ENCODE data around the gene RADIL.
A peak's percentile ranks its signal among the peaks of the same experiment; 100 is the strongest.

The RADIL gene

GRCh38 chr7:4849390-4849789 lies 34.1 kb downstream of the RADIL start:
- DNase-seq, result peak; percentile 25

GRCh38 chr7:4845740-4846142 lies 37.8 kb downstream of the RADIL start:
- no peak for DNase-seq

DNA sequence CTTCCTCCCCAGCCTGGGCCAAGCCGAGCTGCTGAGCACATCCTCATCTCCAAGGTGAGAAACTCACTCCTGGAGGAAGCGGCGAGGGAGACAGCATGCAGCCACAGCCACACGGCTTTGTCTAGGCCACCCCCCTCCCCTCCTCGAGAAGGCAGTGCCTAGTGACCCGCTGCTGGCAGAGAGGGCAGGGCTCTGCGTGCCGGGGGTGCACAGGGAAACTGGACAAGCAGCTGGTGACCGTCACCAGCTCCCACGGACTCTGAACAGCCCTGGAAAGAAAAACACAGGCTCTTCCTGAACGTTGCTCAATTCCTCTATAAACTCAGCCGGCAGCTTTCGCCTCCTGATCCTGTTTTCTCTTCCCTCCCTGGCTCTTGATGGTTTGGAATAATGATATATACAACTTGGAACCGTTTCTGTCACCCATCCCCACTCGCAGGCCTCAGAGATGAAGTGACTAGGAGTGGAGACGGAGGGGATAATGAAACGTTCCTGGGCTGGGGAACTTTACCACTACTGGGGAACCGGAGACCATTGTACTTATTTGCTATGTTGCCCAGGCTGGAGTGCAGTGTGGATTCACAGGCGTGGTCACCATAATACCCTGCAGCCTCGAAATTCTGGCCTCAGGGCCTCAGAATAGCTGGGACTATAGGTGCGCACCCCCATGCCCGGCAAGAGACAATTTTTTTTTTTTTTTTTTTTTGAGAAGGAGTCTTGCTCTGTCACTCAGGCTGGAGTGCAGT lies 41.0 kb downstream of the RADIL start:
- no peak for DNase-seq

DNA sequence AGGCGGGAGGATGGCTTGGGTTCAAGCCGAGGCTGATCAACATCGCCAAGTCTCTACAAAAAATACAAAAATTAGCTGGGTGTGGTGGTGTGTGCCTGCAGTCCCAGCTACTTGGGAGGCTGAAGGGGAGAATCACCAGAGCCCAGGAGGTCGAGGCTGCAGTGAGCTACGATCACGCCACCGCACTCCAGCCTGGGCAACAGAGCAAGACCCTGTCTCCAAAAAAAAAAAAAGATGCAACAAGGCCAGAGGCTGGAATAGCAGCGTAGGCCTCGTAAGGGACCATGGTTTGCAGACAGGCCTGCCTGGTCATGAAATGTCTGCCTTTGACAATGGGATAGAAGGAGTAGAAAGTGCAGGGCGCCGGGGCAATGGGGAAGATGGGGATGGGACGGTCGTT lies 41.7 kb downstream of the RADIL start:
- no peak for DNase-seq

DNA sequence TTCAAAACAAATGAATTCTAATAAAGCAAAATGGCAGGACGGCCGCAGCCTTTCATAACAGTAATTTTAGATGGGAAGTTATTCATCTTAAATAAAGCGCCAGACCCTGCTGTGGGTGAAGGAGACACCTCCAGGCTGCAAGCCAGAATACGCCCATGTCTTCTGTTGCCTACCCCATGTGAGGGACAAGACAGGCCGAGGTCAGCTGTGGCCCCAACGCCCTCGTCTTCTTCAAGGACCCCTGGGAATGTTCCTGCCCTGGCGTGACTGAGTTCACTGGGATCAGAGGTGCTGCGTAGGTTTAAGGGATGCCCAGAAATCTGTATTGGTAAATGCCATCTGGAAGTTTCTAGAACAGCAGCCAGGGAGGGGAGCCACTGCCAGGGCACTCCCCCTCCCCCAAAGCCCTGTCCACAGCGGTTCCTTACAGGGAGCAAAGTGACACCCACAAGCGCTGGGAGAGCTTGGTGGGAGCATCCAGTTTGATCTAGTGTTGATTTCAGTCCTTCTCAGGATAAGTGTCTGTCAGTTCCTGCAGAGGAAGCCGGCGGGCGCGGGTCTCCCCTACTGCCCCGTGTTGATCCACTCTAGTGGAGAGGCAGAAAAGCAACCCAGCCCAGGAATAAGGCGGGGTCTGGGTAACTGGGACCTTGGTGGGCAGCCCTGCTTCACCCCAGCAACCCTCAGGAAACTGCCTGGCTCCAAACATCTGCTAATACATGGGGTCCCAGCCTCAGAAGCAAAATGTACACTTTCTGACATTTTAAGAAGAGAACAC lies 42.3 kb downstream of the RADIL start:
- no peak for DNase-seq

DNA sequence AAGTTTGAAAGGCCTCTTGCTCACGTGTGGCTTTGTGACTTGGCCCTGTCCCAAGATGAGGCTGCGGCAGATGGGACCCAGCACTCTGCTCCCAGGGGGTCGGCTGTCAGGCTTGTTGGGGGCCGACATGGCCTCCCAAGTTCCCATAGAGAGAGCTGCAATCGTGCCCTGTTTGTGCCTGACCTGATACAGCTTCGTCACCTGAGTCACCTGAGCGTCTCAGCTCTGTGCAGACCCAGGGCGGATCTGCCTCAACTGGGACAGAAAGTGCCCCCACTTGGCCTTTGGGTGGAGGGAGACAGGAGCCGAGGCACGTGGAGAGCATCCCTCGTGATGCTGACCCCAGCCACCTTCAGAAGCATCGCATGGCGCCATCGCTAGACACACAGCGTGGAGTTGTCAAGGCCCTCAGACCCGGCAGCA lies 43.4 kb downstream of the RADIL start:
- DNase-seq, result no peak

- no peak for DNase-seq
Observed at GRCh38 chr7:4838626-4839334, 44.7 kb downstream of the RADIL start.

DNA sequence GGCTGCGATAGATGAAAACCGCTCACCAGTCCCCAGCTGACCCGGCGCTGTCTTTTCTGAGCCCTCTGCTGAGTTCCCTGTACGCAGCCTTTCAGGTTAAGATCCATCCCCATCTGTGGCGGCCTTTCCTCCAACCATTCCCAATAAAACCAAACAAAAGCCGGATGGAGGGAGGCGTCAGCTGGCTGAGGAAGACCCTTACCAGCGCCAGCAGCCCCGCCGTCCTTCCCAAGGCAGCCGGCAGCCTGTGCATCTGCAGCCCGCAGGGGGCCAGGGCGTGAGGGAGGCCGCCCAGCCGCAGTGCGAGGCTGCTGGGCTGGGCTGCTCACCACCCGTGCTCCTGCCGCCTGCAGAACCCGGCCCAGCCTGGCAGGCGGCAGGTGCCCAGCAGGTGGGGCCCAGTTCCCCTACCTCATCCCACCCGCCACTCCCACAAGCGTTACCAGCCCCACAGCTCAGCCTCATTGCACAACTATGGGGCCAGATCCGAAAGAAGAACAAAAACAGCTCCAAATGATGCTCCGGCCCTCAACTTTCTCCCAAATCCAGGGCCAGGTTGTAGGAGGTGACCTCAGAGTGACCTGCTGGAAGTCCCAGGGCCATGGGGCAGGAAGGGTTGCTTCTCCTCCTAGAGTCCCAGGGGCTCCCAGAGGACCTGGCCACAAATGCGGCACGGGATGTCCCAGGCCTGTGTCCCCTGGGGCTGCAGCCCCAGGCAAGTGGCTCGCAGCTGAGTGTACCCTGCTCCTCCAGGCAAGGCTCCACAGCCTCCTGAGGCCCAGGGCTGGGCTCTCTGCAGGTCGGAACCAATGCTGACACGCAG lies 45.5 kb downstream of the RADIL start:
- no peak for DNase-seq

GRCh38 chr7:4837041-4837802 lies 46.3 kb downstream of the RADIL start:
- no peak for DNase-seq

DNA sequence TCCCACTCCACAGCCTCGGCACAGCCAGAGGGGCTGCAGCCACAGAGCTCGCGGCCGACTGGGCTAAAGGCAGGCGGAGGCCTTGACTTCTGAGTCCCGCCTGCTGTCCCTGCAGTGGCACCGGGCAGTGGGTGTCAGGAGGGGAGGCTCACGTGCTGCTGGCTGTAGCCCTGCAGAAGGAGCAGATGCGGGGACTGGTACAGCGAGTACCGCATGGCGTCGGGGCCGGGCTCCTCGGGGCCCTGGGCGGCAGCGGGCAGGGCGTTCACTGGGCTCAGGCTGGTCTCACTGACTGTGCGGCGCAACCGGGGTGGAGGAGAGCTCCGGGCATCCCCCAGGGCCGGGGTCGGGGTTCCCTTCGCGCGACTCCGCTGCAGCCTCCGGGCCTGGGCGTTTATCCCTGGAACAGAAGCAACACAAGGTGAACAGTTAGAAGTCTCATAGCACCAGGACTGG lies 47.3 kb downstream of the RADIL start:
- DNase-seq, result no peak

DNA sequence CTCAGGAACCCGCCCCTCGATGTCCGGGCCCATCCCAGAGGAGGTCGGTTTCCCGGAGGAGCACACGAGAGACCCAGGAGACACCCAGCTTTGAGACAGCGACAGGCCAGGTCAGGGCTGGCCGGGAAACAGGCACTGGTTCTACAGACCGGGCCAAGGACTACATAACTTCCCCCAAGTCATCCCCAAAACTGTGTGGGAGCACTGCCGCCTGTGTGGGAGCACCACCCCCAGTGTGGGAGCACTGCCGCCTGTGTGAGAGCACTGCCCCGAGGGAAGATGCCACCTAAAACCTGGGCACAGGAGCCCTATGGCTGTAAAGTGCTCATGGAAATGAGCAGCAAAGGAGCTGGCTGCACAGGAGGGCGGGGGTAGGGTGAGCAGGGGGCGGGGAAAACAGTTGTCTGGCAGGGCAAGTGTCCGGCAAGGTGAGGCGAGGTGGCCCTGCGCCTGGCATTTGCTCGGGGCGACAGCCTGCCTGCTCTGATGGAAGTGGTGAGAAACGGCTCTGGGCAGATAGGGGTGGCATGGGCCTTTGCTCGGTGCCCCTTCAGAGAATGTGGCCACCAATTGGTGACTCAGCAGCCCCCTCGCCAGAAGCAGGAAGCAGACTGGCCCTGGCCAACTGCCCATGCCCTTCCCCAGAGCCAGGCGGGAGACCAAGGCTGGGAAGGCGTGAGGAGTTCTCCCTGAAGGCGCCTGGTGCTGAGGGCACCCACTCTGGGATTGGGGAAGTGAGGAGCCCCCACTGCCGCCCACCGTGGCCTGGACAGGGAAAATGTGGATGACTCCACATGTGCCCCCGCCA lies 47.9 kb downstream of the RADIL start:
- no peak for DNase-seq

- DNase-seq, result no peak
Observed at GRCh38 chr7:4834601-4835397, 48.7 kb downstream of the RADIL start.

DNA sequence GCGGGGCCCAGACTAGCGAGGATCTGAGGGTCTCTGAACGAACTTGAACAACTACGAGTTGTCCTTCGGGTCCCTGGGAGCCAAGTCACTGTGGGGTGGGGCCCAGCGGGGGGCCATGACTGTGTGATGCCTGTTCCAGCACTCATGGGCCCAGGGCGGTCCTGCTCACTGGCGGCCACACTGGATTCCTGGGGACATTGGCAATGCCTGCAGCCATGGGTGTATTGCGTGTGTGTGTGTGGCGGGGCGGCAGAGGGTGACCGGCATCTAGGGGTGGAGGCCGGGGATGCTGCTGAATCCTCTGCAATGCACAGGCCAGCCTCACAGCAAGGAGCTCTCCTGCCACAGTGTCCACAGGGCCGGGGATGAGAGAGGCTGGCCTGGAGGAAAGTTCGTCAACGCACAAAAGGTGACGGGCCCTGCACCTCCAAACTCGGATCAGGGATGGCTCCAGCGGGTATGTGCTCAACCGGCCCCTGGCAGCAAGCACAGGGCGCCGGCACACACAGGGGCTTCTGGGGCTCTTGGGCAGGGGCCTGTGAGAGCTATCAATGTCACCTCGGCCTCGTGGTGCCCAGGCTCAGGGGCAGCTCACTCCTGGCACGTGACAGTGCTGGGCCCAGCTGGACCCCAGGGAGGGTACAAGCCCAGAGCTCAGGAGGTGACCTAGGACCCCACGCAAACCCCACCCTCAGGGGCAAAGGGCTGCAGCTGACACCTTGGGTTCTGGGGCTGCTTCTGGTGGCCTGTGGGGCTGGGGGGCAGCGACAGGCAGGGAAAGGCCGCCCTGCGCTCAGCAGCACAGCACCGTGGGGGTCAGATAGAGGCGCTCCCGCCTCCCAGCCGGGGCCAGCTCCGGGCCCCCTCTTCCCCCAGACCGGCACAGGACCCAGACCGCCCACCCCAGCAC lies 49.6 kb downstream of the RADIL start:
- DNase-seq, result no peak

DNA sequence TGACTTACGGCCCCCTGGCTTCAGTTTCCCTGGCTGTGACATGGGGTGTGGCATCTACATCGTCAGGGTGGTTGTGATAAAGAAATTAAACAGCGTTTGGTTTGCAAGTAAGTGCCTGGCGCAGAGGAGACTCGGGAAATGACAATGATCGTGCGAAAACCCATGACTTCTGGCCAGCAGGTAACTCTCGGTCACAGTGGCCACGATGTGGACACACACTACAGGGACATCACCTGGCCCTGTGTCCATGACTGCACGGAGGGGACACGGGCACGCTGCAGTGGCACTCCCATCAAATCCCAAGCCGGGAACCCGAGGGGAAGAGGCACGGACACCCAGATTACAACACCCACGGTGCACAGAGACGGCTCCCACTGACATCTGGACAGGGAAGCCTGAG lies 50.3 kb downstream of the RADIL start:
- no peak for DNase-seq

DNA sequence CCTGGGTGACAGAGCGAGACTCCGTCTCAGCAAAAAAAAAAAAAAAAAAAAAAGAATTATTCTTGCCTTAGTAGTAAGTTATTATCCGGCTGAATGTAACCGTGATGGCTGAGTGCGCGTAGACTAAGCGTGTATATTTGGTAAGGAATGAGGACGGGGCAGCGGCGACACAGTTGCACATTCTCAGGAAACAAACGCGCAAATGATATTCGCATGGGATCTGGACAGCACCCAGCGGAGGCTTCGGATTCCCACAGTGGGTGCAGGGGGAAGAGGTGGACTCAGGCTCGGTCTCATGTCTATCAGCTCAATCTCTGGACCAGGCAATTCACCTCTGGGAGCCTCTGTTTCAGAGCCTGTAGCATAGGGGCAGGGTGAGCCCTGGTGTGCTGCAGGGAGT lies 50.8 kb downstream of the RADIL start:
- no peak for DNase-seq

DNA sequence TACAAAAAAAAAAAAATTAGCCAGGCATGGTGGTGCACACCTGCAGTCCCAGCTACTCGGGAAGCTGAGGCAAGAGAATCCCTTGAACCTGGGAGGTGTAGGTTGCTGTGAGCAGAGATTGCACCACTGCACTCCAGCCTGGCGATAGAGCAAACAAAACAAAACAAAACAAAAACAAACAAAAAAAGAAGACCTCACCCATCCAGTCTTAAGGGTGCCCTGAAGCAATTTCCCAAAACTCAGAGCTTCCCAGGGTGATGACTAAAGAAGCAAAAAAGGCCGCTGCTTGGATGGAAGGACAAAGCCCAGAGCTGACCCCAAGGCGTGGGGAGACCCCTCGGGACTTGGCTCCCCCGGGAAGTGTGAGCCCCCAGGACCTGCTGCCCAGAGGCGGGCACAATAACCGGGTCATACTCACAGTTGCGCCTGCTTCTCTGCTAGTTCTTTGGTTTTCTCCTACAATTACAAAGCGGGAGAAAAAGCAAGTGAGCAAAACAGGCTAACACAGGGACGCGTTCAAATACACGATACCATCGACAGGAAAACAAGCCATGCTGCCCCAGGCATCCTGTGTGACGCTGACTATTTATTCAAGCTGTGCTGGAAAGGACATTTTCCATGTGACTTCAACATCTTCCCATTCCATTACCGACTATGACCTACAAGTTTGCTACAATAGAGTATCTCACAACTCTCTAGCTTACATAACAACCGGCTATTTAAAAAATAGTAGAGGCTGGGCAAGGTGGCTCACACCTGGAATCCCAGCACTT lies 51.6 kb downstream of the RADIL start:
- DNase-seq, result no peak

DNA sequence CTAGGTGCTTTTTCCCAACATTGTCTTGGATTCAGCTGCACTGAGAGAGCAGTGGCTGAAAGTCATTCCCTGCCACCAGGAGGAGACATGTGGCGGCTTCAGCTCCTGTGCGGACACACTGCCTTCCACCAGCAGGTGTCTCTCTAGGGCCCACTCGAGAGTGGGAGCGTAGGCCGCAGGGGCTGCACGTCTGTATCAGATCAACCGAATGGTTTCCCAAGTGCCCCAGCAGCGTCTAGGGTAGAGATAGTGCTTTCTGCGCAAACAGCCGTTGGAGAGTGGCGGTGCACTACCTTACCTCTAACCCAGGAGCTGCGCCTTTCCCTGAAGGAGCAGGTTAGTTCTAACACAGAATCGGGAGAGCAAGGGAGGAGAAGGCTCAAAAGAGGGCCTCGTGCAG lies 53.3 kb downstream of the RADIL start:
- DNase-seq, result peak; percentile 78

DNA sequence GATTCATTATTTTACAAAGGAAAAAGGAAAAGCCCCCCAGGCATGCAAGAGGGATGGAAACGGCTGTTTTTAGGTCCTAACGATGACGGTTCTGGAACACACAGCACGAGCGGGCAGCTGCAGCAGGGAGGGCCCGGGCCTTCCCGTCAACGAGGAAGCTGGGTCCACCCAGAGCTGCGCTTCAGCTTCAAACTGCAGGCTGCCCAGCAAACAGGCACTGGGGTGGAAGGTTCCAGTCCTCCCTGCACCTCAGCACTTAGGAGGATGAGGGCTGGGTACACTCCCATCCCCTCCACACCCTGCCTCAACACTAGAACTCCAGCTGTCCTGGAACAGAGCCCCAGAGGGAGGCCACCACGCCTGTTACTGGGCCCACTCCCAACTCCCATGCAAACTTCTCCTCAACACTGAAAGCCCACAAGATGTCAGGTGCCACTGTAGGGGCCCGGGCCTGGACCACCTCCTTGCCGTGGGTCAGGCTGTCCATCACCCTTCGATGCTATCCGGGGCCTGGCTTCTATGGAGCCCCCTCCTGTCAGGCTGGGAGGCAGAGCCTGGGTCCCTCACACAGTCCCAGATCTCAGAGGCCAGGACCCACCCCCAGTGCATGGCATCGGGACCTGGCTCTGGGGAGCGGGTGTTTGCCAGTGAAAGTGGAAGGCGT lies 54.7 kb downstream of the RADIL start:
- DNase-seq, result no peak

Measured in activated CD4-positive, alpha-beta T cell treated with anti-CD3 and anti-CD28 coated beads for 48 hours (primary cell).